ENCODE measurements around the gene CPLX3. TPM values are rescaled to one million over a fixed set of nuclear protein-coding genes. Genes with fewer than 3 reads are reported as not detected.
A peak's percentile ranks its signal among the peaks of the same experiment; 100 is the strongest.

The CPLX3 gene
- total and polyA plus RNA-seq, 10 of the 15 experiments (the other 5 are each of a cell fraction or from before 2014, with no cell fraction given), result 0.02 to 0.04 TPM; not detected in 8

DNA sequence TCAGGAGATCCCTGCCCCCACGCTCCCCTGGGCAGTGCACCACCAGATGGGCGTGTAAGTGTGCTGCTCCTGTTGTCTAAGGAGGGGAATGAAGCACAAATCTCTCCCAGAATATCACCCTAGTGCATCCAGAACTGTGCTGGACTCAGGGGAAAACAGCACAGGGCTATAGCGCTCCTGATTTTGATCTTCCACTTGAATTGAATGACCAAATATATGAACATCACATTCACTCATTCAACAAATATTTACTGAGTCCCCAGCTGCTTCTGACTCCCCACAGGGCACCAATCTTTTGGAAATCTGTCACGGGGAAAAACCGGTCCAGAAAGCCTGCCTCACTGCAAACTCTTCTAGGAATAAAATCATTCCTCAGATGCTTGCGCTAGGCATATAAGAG, 2.4 kb downstream of the CPLX3 start (continued):
- TF ChIP-seq ZNF207 (IDR thresholded peaks at IDR 0.05; ENCODE audit: borderline replicate concordance), result no peak
- TF ChIP-seq EED (IDR thresholded peaks at IDR 0.05; ENCODE audit: low read depth), result no peak
- no peak for TF ChIP-seq SREBF1 (IDR thresholded peaks at IDR 0.05; ENCODE audit: low read length)
- no peak for TF ChIP-seq ZSCAN29 (IDR thresholded peaks at IDR 0.05)
- no peak for TF ChIP-seq TCF12 (IDR thresholded peaks at IDR 0.05; ENCODE audit: low read depth, low read length)
- no peak for TF ChIP-seq MEF2A (IDR thresholded peaks at IDR 0.05; ENCODE audit: insufficient read depth, low read depth, low read length)

- POLR2A ChIA-PET, result interaction anchor here (0.7 kb wide), 1 partner anchor 398 kb away, joined by 3 read pairs; no protein-coding TSS in a partner anchor
- H3K27ac ChIP-seq (ENCODE audit: control insufficient read depth, insufficient read depth), result no peak overlapping the region
- FAIRE-seq (no peak), ATAC-seq (peak; percentile 58), DNase-seq (ENCODE audit: low read depth, low spot score) (no peak)
- H3K4me1 ChIP-seq (ENCODE audit: control insufficient read depth, insufficient read depth, low read length), result no peaks in the 10 kb centered on the region
- TF ChIP-seq CBX3 (IDR thresholded peaks at IDR 0.05; ENCODE audit: borderline replicate concordance, low read depth) (no peak), JUNB (IDR thresholded peaks at IDR 0.05) (peak; percentile 66)
- no peaks in the 10 kb centered on the region for H4K20me1 ChIP-seq (ENCODE audit: control insufficient read depth, insufficient read depth)
- in situ Hi-C loops (cut with MboI) (no loop called here), intact Hi-C loops (cut with micrococcal nuclease; ENCODE audit: unreplicated experiment) (no loop called here)
- SMC1A ChIA-PET (ENCODE audit: uncharacterized antibody, unreplicated experiment), result interaction anchor here (1.0 to 1.6 kb wide), 3 partner anchors 59 to 194 kb away, joined by 3 to 5 read pairs (median 3); no protein-coding TSS in a partner anchor
- no peak overlapping the region for H3K4me3 ChIP-seq
- 7% methylated on average over 3 of the region's 3 CpGs for WGBS (ENCODE audit: insufficient coverage, insufficient replicate concordance, low lambda C conversion rate, missing lambda C conversion rate)
- H3K4me2 ChIP-seq (ENCODE audit: control insufficient read depth, insufficient read depth), result no peak overlapping the region
- RAD21 ChIA-PET (ENCODE audit: unreplicated experiment), result interaction anchor here (1.2 to 1.3 kb wide), 2 partner anchors 66 to 72 kb away, joined by 4 to 6 read pairs; no protein-coding TSS in a partner anchor
- CTCF ChIA-PET, result interaction anchor here (0.6 to 6.3 kb wide), 7 partner anchors 8 to 198 kb away, joined by 3 to 53 read pairs (median 5); no protein-coding TSS in a partner anchor
- BruUV-seq (replicated peaks), result no TSS peak
- H3K27me3 ChIP-seq (replicated peaks in 1 of 2; ENCODE audit: control insufficient read depth in 2 of 2, insufficient read depth in 2 of 2, low read length in 1 of 2), result peaks cover 0 to 16% of the 10 kb centered on the region in 2 experiments; a peak in 3 of 4 replicates
- H3K36me3 ChIP-seq (ENCODE audit: control insufficient read depth in 2 of 2, insufficient read depth in 2 of 2, low read length in 1 of 2), result no peaks in the 10 kb centered on the region
- no peaks in the 10 kb centered on the region for H3K79me2 ChIP-seq (ENCODE audit: control insufficient read depth, insufficient read depth, low read length)
- H3K9me3 ChIP-seq (replicated peaks; ENCODE audit: control insufficient read depth, insufficient read depth, low read length), result no peaks in the 10 kb centered on the region
- H2AFZ ChIP-seq (ENCODE audit: control insufficient read depth, low read depth, low read length), result no peak overlapping the region
- no peak overlapping the region for H3K9ac ChIP-seq (ENCODE audit: control insufficient read depth, insufficient read depth, low read length)
These were observed 3.1 kb downstream of the CPLX3 start for GRCh38 chr15:74829486-74829885.

All from GM12878 (cell line).